Fibroblast of lung (primary cell): ENCODE results near the gene GYPC.

Experiments used
- EZH2 ChIP-seq: IDR thresholded peaks from 2 replicates; pipeline ENCODE4 v1.5.1; 2012; ENCODE audit warnings: low read length, control low read depth, mild to moderate bottlenecking; ENCODE audit errors: missing control alignments
- TF ChIP-seq, protein P1 (sequence below), 2 donors: IDR thresholded peaks in 1 of 2; conservative IDR thresholded peaks in 1 of 2; 1 replicate in 1 of 2; 2 replicates in 1 of 2; pipeline ENCODE4 v1.5.1; 2011 to 2012; ENCODE audit warnings: low read length in 2 of 2, control low read depth in 1 of 2, inconsistent platforms in 1 of 2, low read depth in 1 of 2, mild to moderate bottlenecking in 1 of 2

- TF ChIP-seq, protein P1, sequence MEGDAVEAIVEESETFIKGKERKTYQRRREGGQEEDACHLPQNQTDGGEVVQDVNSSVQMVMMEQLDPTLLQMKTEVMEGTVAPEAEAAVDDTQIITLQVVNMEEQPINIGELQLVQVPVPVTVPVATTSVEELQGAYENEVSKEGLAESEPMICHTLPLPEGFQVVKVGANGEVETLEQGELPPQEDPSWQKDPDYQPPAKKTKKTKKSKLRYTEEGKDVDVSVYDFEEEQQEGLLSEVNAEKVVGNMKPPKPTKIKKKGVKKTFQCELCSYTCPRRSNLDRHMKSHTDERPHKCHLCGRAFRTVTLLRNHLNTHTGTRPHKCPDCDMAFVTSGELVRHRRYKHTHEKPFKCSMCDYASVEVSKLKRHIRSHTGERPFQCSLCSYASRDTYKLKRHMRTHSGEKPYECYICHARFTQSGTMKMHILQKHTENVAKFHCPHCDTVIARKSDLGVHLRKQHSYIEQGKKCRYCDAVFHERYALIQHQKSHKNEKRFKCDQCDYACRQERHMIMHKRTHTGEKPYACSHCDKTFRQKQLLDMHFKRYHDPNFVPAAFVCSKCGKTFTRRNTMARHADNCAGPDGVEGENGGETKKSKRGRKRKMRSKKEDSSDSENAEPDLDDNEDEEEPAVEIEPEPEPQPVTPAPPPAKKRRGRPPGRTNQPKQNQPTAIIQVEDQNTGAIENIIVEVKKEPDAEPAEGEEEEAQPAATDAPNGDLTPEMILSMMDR (conservative IDR thresholded peaks at IDR 0.05 in 1 of 2, IDR thresholded peaks at IDR 0.05 in 1 of 2; ENCODE audit: low read depth in 1 of 2, low read length in 2 of 2), result no peak
- no peak for TF ChIP-seq EZH2
Observed at GRCh38 chr2:126639276-126639675, 16.7 kb upstream of the GYPC start.
